VCaP (cell line): Measurements from ENCODE around the gene VAMP1.
"Not testable (repeated sequence)": the region's sequence is repeated elsewhere in the genome, so short reads cannot be mapped to it uniquely, and the experiment has no call there.

Experiments
- H3K27ac ChIP-seq: fragments of 450-650 bp; 2 replicates; pipeline ENCODE4 v1.5.1; 2017
- TF ChIP-seq, protein P1 (sequence below): fragments of 450-650 bp; conservative IDR thresholded peaks from 2 replicates; pipeline ENCODE4 v1.5.1; 2017; ENCODE audit warnings: mild to moderate bottlenecking, moderate library complexity

VAMP1 gene, protein sequence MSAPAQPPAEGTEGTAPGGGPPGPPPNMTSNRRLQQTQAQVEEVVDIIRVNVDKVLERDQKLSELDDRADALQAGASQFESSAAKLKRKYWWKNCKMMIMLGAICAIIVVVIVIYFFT

DNA sequence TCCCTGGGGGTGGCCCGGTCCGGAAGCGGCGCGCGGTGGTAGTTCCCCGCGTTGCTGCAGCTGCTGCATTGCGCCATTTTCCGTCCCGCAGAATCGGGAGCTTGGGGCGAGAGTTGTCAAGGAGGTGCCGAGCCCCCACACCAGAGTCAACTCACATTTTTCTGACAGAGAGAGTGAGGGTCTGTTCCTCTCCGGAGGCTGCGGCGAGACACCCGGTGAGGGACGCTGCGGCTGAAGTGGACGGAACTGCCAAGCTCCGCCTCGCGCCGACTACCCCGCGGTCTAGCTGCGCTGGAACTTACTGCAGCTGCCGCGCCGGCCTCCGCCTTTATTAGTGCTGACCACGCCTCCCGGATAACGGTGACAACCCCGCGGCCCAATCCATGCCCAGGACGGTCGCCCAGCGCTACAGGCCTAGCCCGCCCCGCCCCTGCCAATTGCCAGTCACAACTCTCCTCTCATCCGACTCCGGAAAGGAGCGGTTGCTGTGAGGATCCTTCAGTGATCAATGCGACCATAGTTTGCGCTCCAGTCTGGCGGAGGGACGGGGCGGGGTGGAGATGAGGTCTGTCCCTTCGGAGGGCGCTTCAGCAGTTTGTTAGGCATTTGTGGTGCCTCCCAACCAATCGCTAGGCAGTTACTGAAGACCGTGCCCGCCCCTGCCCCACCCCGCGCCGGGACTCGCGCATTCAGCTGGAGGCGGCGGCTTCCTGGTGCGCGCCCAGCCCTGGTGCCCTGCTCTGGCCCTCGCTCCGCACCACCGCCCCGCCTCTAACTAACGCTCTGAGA is at the start of gene VAMP1:
TSS of gene VAMP1 (minus strand) at position 303 of the 789 bp plus-strand sequence. CDS start at position 157, 146 bp downstream.
- H3K27ac ChIP-seq, result peak within 1 kb of the TSS; percentile 74
- TF ChIP-seq, protein P1, sequence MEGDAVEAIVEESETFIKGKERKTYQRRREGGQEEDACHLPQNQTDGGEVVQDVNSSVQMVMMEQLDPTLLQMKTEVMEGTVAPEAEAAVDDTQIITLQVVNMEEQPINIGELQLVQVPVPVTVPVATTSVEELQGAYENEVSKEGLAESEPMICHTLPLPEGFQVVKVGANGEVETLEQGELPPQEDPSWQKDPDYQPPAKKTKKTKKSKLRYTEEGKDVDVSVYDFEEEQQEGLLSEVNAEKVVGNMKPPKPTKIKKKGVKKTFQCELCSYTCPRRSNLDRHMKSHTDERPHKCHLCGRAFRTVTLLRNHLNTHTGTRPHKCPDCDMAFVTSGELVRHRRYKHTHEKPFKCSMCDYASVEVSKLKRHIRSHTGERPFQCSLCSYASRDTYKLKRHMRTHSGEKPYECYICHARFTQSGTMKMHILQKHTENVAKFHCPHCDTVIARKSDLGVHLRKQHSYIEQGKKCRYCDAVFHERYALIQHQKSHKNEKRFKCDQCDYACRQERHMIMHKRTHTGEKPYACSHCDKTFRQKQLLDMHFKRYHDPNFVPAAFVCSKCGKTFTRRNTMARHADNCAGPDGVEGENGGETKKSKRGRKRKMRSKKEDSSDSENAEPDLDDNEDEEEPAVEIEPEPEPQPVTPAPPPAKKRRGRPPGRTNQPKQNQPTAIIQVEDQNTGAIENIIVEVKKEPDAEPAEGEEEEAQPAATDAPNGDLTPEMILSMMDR, result 0 out of 2 replicates have a peak, but pooled peaks have one; percentile 1

DNA sequence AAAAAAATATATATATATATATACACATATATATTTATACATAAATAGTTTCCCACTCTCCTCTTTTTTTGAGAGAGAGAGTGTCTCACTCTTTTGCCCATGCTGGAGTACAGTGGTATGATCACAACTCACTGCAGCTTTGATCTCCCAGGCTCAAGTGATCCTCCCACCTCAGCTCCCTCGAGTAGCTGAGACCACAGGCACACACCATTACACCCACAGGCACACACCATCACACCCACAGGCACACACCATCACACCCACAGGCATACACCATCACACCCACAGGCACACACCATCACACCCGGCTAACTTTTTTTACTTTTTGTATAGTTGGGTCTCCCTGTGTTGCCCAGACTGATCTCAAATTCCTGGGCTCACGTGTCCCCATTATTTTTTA is 49.7 kb upstream of the VAMP1 start:
- TF ChIP-seq, protein P1, result no peak

DNA sequence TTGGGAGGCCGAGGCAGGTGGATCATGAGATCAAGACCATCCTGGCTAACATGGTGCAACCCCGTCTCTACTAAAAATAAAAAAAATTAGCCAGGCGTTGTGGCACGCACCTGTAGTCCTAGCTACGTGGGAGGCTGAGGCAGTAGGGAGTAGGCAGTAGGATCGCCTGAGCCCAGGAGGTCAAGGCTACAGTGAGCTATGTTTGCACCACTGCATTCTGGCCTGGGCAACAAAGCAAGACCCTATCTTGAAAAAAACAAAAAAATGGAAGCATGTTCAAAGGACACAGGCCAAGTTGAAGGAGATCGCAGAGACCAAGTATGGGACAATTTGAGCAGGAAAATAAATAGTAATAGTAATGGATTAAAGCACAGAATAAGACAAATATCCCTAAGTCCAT is 37.6 kb upstream of the VAMP1 start:
- TF ChIP-seq, protein P1, result no peak
- H3K27ac ChIP-seq, result no peak overlapping the region

More for the DNA sequence above, 49.7 kb upstream of the VAMP1 start:
- no peak overlapping the region for H3K27ac ChIP-seq

DNA sequence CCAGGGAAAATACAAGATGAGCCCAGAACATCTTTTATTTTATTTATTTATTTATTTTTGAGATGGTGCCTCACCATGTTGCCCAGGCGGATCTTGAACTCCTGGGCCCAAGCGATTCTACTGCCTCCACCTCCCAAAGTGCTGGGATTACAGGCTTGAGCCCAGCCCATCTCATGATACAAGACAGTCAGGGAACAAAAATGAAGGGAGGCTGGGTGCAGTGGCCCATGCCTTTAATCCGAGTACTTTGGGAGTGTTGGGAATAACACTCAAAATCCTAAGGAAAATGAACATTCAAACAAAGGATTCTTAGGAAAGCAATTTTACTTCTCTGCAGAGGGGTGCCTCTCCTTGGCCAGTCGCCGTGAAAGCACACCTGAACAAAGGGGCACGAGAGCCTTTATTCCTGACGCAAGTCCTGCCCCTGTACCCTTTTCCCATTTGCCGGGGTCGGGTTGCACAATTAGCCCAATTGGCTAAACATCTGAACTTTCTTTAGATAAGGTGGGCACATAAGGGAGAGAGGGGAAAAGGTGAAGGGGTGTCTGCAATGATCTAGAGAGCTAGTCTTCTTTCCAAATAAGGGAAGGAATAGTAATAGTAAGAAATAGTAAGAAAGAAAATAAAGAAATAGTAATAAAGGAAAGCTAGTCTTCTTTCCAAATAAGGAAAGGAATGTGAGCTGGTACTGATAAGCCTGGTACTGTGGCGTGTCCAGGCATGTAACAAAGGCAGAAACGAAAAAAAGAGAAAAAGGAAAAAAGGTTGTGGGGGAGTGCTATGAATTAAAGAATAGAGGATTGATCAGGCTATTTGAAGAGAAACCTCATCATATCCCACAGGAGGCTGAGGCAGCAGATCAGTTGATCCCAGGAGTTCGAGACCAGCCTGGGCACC is 36.9 kb upstream of the VAMP1 start:
- TF ChIP-seq, protein P1, result no peak
- H3K27ac ChIP-seq, result no peak overlapping the region

DNA sequence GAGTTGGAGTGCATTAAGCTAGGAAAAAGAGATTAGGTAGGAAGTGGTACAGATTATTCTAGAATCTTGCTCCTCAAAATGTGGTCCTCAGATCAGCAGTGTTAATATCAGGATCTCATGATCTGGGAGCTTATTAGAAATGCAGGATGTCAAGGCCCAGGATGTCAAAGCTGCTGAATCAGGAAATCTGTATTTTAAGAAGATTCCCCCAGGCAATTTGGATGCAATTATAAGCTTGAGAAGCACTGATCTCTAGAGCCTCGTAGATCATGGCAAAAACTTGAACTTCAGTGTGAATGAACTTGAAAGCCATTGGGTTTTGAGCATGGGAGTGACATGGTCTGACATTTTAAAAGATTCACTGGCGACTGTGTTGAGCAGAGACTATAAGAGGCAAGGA is 30.0 kb upstream of the VAMP1 start:
- no peak overlapping the region for H3K27ac ChIP-seq
- TF ChIP-seq, protein P1, result no peak

DNA sequence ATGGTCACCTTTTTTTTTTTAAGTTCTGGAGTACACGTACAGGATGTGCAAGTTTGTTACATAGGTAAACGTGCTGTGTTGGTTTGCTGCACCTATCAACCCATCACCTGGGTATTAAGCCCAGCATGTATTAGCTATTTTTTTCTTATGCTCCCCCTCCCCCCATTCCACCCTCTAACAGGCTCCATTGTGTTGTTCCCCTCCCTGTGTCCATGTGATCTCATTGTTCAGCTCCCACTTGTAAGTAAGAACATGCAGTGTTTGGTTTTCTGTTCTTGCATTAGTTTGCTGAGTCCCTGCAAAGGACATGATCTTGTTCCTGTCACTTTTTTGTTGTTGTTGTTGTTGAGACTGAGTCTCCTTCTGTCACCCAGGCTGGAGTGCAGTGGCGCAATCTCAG is 26.8 kb upstream of the VAMP1 start:
- not testable (repeated sequence) for H3K27ac ChIP-seq

DNA sequence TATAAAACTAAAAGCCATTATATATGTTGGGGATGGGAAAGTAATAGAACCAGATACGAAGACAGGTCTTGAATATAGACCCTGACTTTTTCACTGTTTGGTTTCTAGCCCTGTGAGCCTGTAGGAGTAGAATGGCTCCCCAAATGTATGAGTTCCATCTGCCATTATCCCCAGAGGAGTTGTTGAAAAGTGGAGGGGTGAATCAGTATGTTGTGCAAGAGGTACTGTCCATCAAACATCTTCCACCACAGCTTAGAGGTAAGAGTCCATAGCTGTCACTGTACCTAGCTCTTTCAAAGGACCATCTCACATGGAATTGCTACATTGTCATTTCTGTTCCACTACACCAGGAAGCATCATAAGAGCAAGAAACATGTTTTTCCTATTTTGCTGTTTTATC is 24.5 kb upstream of the VAMP1 start:
- TF ChIP-seq, protein P1, result no peak
- peak overlapping the region; percentile 96 for H3K27ac ChIP-seq
